ENCODE measurements around the gene PARD3.

GRCh38 chr10:34667177-34667576 is 147.9 kb downstream of the PARD3 start:
- no peak for TF ChIP-seq ZFX (IDR thresholded peaks at IDR 0.05)
- TF ChIP-seq ATF3 (IDR thresholded peaks at IDR 0.05): no peak
- no peak for TF ChIP-seq CTCF (IDR thresholded peaks at IDR 0.05 in 2 of 3, conservative IDR thresholded peaks at IDR 0.05 in 1 of 3; ENCODE audit: borderline replicate concordance in 1 of 3, insufficient read depth in 1 of 3, low read depth in 2 of 3, low read length in 2 of 3)
- no peak for TF ChIP-seq REST (IDR thresholded peaks at IDR 0.05; ENCODE audit: low read depth)
- TF ChIP-seq POLR2AphosphoS5 (IDR thresholded peaks at IDR 0.05; ENCODE audit: low read depth, low read length): no peak
- TF ChIP-seq ZBTB33 (IDR thresholded peaks at IDR 0.05; ENCODE audit: extremely low read depth, insufficient replicate concordance, low read length): no peak

Data from HCT116 (cell line).